CD4-positive, alpha-beta memory T cell (primary cell): Measurements from ENCODE around the gene BRD1. TPM values are rescaled to one million over a fixed set of nuclear protein-coding genes. Genes with fewer than 3 reads are reported as not detected.
"Not testable (repeated sequence)": the region's sequence is repeated elsewhere in the genome, so short reads cannot be mapped to it uniquely, and the experiment has no call there.

Experiments
- CTCF ChIA-PET: fragments of 350-600 bp; sonication (Branson Sonifier 250); formaldehyde crosslinking; loops from one replicate; lab custom pipeline; 2021; ENCODE audit warnings: inconsistent platforms; ENCODE audit not compliant: partially characterized antibody; lab: Charles Lee
- POLR2A ChIA-PET: fragments of 350-600 bp; sonication (Branson Sonifier 250); formaldehyde crosslinking; loops from one replicate; lab custom pipeline; 2021; ENCODE audit not compliant: partially characterized antibody; lab: Charles Lee
- DNase-seq, 5 donors: peaks; one replicate each; pipeline versions ENCODE4 v3.0.0 to v3.0.0-alpha.2; 2020 to 2022; ENCODE audit warnings: mixed read lengths in 1 of 5
- H3K27ac ChIP-seq: one replicate; pipeline ENCODE4 v1.7.0; 2013; ENCODE audit warnings: low read depth, low read length
- H3K27me3 ChIP-seq: 2 replicates; pipeline ENCODE4 v1.7.0; 2013; ENCODE audit warnings: mild to moderate bottlenecking, low read length, moderate library complexity; ENCODE audit not compliant: insufficient read depth
- H3K36me3 ChIP-seq: 2 replicates; pipeline ENCODE4 v1.7.0; 2013; ENCODE audit warnings: mild to moderate bottlenecking, low read length, moderate library complexity; ENCODE audit not compliant: insufficient read depth
- H3K4me1 ChIP-seq: 2 replicates; pipeline ENCODE4 v1.7.0; 2013; ENCODE audit warnings: mild to moderate bottlenecking, low read length, moderate library complexity; ENCODE audit not compliant: insufficient read depth
- H3K4me3 ChIP-seq, 2 donors: one replicate each; pipeline ENCODE4 v1.7.0; 2013; ENCODE audit warnings: low read length in 2 of 2, mild to moderate bottlenecking in 1 of 2
- H3K9me3 ChIP-seq, 2 donors: one replicate each; pipeline ENCODE4 v1.7.0; 2013; ENCODE audit warnings: low read length in 2 of 2, control low read depth in 1 of 2; ENCODE audit not compliant: control insufficient read depth in 1 of 2
- H3K27ac Mint-ChIP-seq, 7 donors: one replicate each; pipeline ENCODE4 v1.8.0; 2020 to 2021; ENCODE audit warnings: mixed read lengths in 7 of 7, mild to moderate bottlenecking in 6 of 7, inconsistent platforms in 3 of 7, moderate library complexity in 3 of 7
- H3K27me3 Mint-ChIP-seq, 2 donors: one replicate each; pipeline ENCODE4 v1.8.0; 2020 to 2021; ENCODE audit warnings: mixed read lengths in 2 of 2
- H3K36me3 Mint-ChIP-seq, 2 donors: one replicate each; pipeline ENCODE4 v1.8.0; 2020 to 2021; ENCODE audit warnings: mixed read lengths in 2 of 2, inconsistent platforms in 1 of 2, mild to moderate bottlenecking in 1 of 2
- H3K4me1 Mint-ChIP-seq, 4 donors: one replicate each; pipeline ENCODE4 v1.8.0; 2020 to 2021; ENCODE audit warnings: mixed read lengths in 4 of 4, mild to moderate bottlenecking in 1 of 4
- H3K4me3 Mint-ChIP-seq, 8 donors: one replicate each; pipeline ENCODE4 v1.8.0; 2020 to 2021; ENCODE audit warnings: mixed read lengths in 8 of 8, mild to moderate bottlenecking in 7 of 8, moderate library complexity in 6 of 8, inconsistent platforms in 3 of 8
- H3K9me3 Mint-ChIP-seq, 8 donors: one replicate each; pipeline ENCODE4 v1.8.0; 2020 to 2021; ENCODE audit warnings: mixed read lengths in 8 of 8, mild to moderate bottlenecking in 5 of 8, inconsistent platforms in 3 of 8, moderate library complexity in 1 of 8
- intact Hi-C: fragments of 100-400 bp; cut with micrococcal nuclease; formaldehyde crosslinking; loops from one replicate; pipeline ENCODE4 v1.15.1; 2023
- polyA plus RNA-seq, 2 donors: library from polyadenylated mRNA; unstranded; fragments of 300-500 nt; fragmentation: Illumina TruSeq; gene quantifications; one replicate each; pipeline ENCODE4 v1.2.3, GENCODE V29; 2021
- total RNA-seq, 2 experiments: library from RNA; stranded (reverse); gene quantifications; one replicate each; pipeline ENCODE4 v1.2.3, GENCODE V29; 2021

The BRD1 gene
- total and polyA plus RNA-seq, 4 experiments from 2014 or later, result 0.94 to 88.1 (median 44.6) TPM

DNA sequence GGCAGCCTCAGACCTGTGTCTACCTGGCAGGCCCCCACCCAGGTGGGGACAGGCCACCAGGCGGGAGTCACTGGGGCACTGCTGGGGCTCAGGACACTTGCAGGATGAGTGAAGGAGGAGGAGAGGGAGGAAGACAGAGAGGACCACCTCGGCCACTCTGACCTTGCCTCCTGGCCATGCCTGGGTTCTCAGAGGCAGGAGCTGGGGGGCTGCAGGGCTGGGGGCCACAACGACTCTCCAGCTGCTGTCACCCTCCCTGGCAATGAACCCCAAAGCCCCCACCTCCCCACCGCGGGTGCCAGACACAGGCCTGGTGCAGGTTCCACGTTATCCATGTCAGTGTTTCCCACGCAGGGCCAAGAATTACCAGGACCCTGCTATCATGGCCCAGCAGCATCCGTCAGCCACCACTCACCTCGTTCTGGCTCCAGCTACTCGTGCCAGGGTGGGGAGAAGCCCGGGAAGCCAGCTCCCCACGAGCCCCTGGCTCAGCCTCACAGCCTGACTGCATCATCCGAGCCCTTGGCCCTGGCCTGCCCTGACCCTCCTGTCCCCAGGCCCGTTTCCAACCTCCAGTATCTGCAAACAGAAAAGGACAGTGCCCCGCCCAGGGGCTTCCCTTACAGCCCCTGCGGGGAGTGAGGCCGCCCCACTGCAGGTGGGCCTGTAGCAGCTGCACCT lies 62.4 kb downstream of the BRD1 start:
- Histone ChIP-seq H3K36me3 (no peaks in the 10 kb centered on the region), H3K9me3 (no peaks in the 10 kb centered on the region), H3K27me3 (no peaks in the 10 kb centered on the region), H3K4me3 (no peak overlapping the region), H3K4me1 (peaks cover 7% of the 10 kb centered on the region), H3K27ac (no peak overlapping the region)
- Mint-ChIP-seq H3K27ac (peak overlapping the region in 1 of 7 donors; percentile 24), H3K36me3 (peaks cover 0 to 3% of the 10 kb centered on the region in 2 donors), H3K4me1 (peaks cover 3 to 23% (median 10%) of the 10 kb centered on the region in 4 donors), H3K9me3 (peaks cover 0 to 12% (median 10%) of the 10 kb centered on the region in 8 donors), H3K4me3 (no peak overlapping the region), H3K27me3 (no peaks in the 10 kb centered on the region)
- CTCF ChIA-PET, result interaction anchor here (1.0 kb wide), 2 partner anchors 25 to 228 kb away, joined by 3 to 4 read pairs; no protein-coding TSS in a partner anchor
- DNase-seq, result no peak
- POLR2A ChIA-PET, result interaction anchor here (0.6 to 1.7 kb wide), 2 partner anchors 146 to 265 kb away, joined by 3 to 5 read pairs; no protein-coding TSS in a partner anchor
- intact Hi-C loops, result loop anchor here (5.0 to 10.0 kb wide), 2 partner anchors 42 to 120 kb away; no protein-coding TSS in a partner anchor

DNA sequence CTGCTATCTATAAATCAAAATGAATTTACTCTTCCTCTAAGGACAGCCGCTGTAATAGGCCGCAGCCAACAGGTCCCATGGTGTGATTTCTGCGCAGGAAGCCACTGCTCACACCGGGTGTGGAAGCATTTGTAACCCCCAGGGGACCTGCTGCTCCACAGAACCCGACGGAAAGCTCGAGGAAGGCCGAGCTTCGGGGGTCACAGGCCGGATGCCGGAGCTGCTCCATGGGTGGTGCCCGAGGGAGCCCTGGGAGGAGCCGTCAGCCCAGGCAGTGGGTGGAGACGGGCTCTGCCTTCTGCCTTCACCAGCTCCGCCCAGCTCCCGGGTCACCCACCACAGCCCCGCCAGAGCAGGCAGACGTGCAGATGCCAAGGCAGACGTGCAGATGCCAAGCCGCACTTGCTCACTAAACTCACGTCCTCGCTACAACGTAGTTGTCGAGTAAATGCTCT lies 63.5 kb downstream of the BRD1 start:
- no peaks in the 10 kb centered on the region for H3K36me3 ChIP-seq
- ChIA-PET CTCF (interaction anchor here (0.5 kb wide), 1 partner anchor 612 kb away, joined by 4 read pairs; no protein-coding TSS in a partner anchor), POLR2A (interaction anchor here (1.7 kb wide), 1 partner anchor 266 kb away, joined by 5 read pairs; no protein-coding TSS in a partner anchor)
- no peaks in the 10 kb centered on the region for H3K27me3 ChIP-seq
- Mint-ChIP-seq H3K36me3 (peaks cover 0 to 3% of the 10 kb centered on the region in 2 donors), H3K27me3 (no peaks in the 10 kb centered on the region), H3K4me1 (peaks cover 6 to 27% (median 10%) of the 10 kb centered on the region in 4 donors), H3K9me3 (peaks cover 0 to 12% (median 10%) of the 10 kb centered on the region in 8 donors), H3K4me3 (no peak overlapping the region), H3K27ac (peak overlapping the region in 1 of 7 donors; percentile 24)
- peaks cover 7% of the 10 kb centered on the region for H3K4me1 ChIP-seq
- peak in 1 of 5 donors; percentile 28 for DNase-seq
- intact Hi-C loops, result loop anchor here (10.0 kb wide), 1 partner anchor 121 kb away; no protein-coding TSS in a partner anchor
- no peaks in the 10 kb centered on the region for H3K9me3 ChIP-seq
- H3K4me3 ChIP-seq, result no peak overlapping the region
- no peak overlapping the region for H3K27ac ChIP-seq

DNA sequence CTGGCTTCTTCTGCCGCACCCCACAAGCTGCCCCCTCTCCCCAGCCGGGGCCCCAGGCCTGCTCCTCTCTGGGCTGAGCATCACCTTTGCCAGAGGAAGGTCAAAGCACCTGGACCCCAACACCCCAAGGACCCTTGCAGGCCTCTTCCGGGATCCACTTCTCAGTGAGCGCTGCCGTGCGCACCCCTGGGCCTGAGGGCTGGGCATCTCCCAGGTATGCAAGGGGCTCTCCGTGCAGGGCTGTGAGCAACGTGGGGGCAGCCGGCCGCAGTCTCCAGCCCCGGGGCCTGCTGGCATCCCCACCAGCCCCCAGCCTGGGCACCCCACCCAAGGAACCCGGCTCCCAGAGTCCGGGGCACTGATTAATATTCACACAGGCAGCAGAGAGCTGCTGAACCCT lies 64.0 kb downstream of the BRD1 start:
- Histone ChIP-seq H3K27me3 (no peaks in the 10 kb centered on the region), H3K4me1 (peaks cover 7% of the 10 kb centered on the region), H3K27ac (no peak overlapping the region), H3K4me3 (no peak overlapping the region), H3K9me3 (no peaks in the 10 kb centered on the region), H3K36me3 (no peaks in the 10 kb centered on the region)
- intact Hi-C loops, result loop anchor here (10.0 kb wide), 1 partner anchor 121 kb away; no protein-coding TSS in a partner anchor
- H3K4me1 Mint-ChIP-seq, result peaks cover 6 to 27% (median 10%) of the 10 kb centered on the region in 4 donors
- H3K4me3 Mint-ChIP-seq, result no peak overlapping the region
- H3K27me3 Mint-ChIP-seq, result no peaks in the 10 kb centered on the region
- POLR2A ChIA-PET, result interaction anchor here (1.7 kb wide), 1 partner anchor 267 kb away, joined by 5 read pairs; no protein-coding TSS in a partner anchor
- no peak overlapping the region for H3K27ac Mint-ChIP-seq
- CTCF ChIA-PET, result interaction anchor here (0.5 kb wide), 1 partner anchor 612 kb away, joined by 4 read pairs; no protein-coding TSS in a partner anchor
- no peak for DNase-seq
- H3K36me3 Mint-ChIP-seq, result peaks cover 0 to 3% of the 10 kb centered on the region in 2 donors
- H3K9me3 Mint-ChIP-seq, result peaks cover 0 to 12% (median 10%) of the 10 kb centered on the region in 8 donors

DNA sequence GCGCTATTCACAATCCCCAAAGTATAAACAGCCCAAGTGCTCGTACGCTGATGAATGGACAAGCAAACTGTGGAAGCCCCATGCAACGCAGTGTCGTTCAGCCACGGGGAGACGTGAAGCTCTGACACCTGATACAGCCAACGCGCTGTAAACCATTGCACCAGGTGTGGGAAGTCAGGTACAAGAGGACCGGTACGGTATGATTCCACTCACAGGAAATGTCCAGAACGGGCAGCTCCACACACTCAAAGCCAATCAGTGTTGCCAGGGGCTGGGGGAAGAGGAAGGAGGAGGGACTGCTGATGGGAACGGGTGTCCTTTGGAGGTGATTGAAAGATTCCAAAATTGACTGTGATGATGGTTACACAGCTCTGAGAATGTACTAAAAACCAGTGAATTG lies 64.5 kb downstream of the BRD1 start:
- DNase-seq, result no peak
- Mint-ChIP-seq H3K36me3 (peaks cover 0 to 3% of the 10 kb centered on the region in 2 donors), H3K27me3 (peaks cover 0 to 1% of the 10 kb centered on the region in 2 donors), H3K9me3 (peaks cover 0 to 12% (median 10%) of the 10 kb centered on the region in 8 donors), H3K4me1 (peaks cover 4 to 31% (median 10%) of the 10 kb centered on the region in 4 donors), H3K27ac (peak overlapping the region in 2 of 7 donors; percentile 13 to 68), H3K4me3 (no peak overlapping the region)
- CTCF ChIA-PET, result interaction anchor here (1.2 to 1.7 kb wide), 2 partner anchors 9 to 230 kb away, joined by 3 to 4 read pairs; no protein-coding TSS in a partner anchor
- Histone ChIP-seq H3K36me3 (no peaks in the 10 kb centered on the region), H3K27me3 (no peaks in the 10 kb centered on the region), H3K4me3 (no peak overlapping the region), H3K4me1 (peaks cover 7% of the 10 kb centered on the region), H3K9me3 (no peaks in the 10 kb centered on the region), H3K27ac (no peak overlapping the region)
- POLR2A ChIA-PET, result no interaction called here
- intact Hi-C loops, result loop anchor here (10.0 kb wide), 1 partner anchor 122 kb away; no protein-coding TSS in a partner anchor

DNA sequence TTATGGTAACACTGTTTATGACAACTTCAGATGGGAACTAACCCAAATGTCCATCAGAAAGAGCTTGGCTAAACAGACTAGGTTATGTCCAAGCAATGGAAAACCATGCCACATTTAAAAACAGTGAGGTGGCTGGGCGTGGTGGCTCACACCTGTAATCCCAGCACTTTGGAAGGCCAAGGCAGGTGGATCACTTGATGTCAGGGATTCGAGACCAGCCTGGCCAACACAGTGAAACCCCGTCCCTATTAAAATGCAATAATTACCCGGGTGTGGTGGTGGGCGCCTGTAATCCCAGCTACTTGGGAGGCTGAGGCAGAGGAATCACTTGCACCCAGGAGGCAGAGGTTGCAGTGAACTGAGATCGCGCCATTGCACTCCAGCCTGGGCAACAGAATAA lies 65.1 kb downstream of the BRD1 start:
- DNase-seq, H3K27ac ChIP-seq, H3K4me3 Mint-ChIP-seq, H3K27me3 ChIP-seq, H3K9me3 ChIP-seq, H3K27me3 Mint-ChIP-seq, H3K36me3 Mint-ChIP-seq, H3K36me3 ChIP-seq, H3K4me3 ChIP-seq, H3K4me1 ChIP-seq: not testable (repeated sequence)
- intact Hi-C loops, result loop anchor here (10.0 kb wide), 1 partner anchor 122 kb away; no protein-coding TSS in a partner anchor
- H3K4me1 Mint-ChIP-seq, result peaks cover 4 to 30% (median 10%) of the 10 kb centered on the region in 4 donors
- POLR2A ChIA-PET, result interaction anchor here (1.0 kb wide), 1 partner anchor 268 kb away, joined by 3 read pairs; no protein-coding TSS in a partner anchor
- CTCF ChIA-PET, result interaction anchor here (1.2 to 2.2 kb wide), 3 partner anchors 10 to 268 kb away, joined by 3 to 9 read pairs (median 4); no protein-coding TSS in a partner anchor
- peaks cover 0 to 12% (median 10%) of the 10 kb centered on the region in 8 donors for H3K9me3 Mint-ChIP-seq
- H3K27ac Mint-ChIP-seq, result peak overlapping the region in 1 of 7 donors; percentile 68

GRCh38 chr22:49761836-49762235 lies 65.8 kb downstream of the BRD1 start:
- peaks cover 0 to 6% (median 3%) of the 10 kb centered on the region in 8 donors for H3K9me3 Mint-ChIP-seq
- DNase-seq, result no peak
- no peaks in the 10 kb centered on the region for H3K36me3 Mint-ChIP-seq
- Histone ChIP-seq H3K27ac (no peak overlapping the region), H3K9me3 (no peaks in the 10 kb centered on the region), H3K27me3 (no peaks in the 10 kb centered on the region), H3K4me1 (peaks cover 7% of the 10 kb centered on the region), H3K36me3 (no peaks in the 10 kb centered on the region), H3K4me3 (no peak overlapping the region)
- H3K4me1 Mint-ChIP-seq, result peaks cover 4 to 24% (median 10%) of the 10 kb centered on the region in 4 donors
- H3K27me3 Mint-ChIP-seq, result peaks cover 1 to 2% of the 10 kb centered on the region in 2 donors
- H3K27ac Mint-ChIP-seq, result peak overlapping the region in 2 of 7 donors; percentile 67 to 68
- no peak overlapping the region for H3K4me3 Mint-ChIP-seq
- intact Hi-C loops, result loop anchor here (10.0 kb wide), 1 partner anchor 123 kb away; no protein-coding TSS in a partner anchor
- ChIA-PET CTCF (interaction anchor here (1.7 to 2.2 kb wide), 2 partner anchors 10 to 269 kb away, joined by 4 to 9 read pairs; no protein-coding TSS in a partner anchor), POLR2A (interaction anchor here (1.0 kb wide), 1 partner anchor 268 kb away, joined by 3 read pairs; no protein-coding TSS in a partner anchor)
